Adrenal gland (tissue), 12 donors: ENCODE measurements around the gene GGNBP2. TPM values are rescaled to one million over a fixed set of nuclear protein-coding genes. Genes with fewer than 3 reads are reported as not detected.
A peak's percentile ranks its signal among the peaks of the same experiment; 100 is the strongest.

ENCODE experiments used
- DNase-seq, 7 donors: peaks; one replicate each; pipeline ENCODE4 v3.0.0-alpha.2; 2019 to 2020
- H3K27ac ChIP-seq, 5 donors: fragments of 200-600 bp; sonication (generic) in 4 of 5; 1 replicate in 3 of 5; 2 replicates in 2 of 5; pipeline versions ENCODE4 v1.5.1 to v1.8.0; 2016 to 2020; ENCODE audit warnings: mild to moderate bottlenecking in 1 of 5
- H3K27me3 ChIP-seq: fragments of 200-600 bp; 2 replicates; pipeline ENCODE4 v1.8.0; 2021
- H3K36me3 ChIP-seq, 2 donors: fragments of 200-600 bp; replicated peaks in 1 of 2; 1 replicate in 1 of 2; 2 replicates in 1 of 2; pipeline versions ENCODE4 v1.5.1 to v1.8.0; 2018 to 2022
- H3K4me1 ChIP-seq, 2 donors: fragments of 200-600 bp; replicated peaks in 1 of 2; 1 replicate in 1 of 2; 2 replicates in 1 of 2; pipeline versions ENCODE4 v1.5.1 to v1.8.0; 2018 to 2021
- H3K4me3 ChIP-seq, 4 donors: fragments of 200-600 bp; sonication (generic) in 3 of 4; one replicate each; pipeline ENCODE4 v1.5.1; 2016 to 2018
- H3K9me3 ChIP-seq, 3 donors: fragments of 200-600 bp; sonication (generic) in 1 of 3; replicated peaks in 1 of 3; 1 replicate in 2 of 3; 2 replicates in 1 of 3; pipeline versions ENCODE4 v1.5.1 to v1.8.0; 2016 to 2021
- POLR2A ChIP-seq, 2 donors: fragments of 450-650 bp; IDR thresholded peaks; one replicate each; pipeline ENCODE4 v1.6.1; 2017; ENCODE audit warnings: antibody characterized with exemption in 2 of 2, mild to moderate bottlenecking in 2 of 2, moderate library complexity in 1 of 2
- WGBS, 4 donors: extraction: QIAGEN DNeasy Blood & Tissue Kit in 2 of 4; methylation state at CpG; one replicate each; pipeline versions ENCODE4 v1.1.5 to v1.1.7; 2013 to 2017; 5-methylcytosine and 5-hydroxymethylcytosine counted together
- intact Hi-C, 2 donors: fragments of 100-400 bp; cut with DNase I; formaldehyde crosslinking; loops; one replicate each; pipeline versions ENCODE4 v1.14.1 to v1.15.0; 2022 to 2023
- polyA plus RNA-seq, 3 donors: library from polyadenylated mRNA; stranded (reverse); fragments of 200-250 nt in 2 of 3; fragments of 350-450 nt in 1 of 3; fragmentation: Illumina TruSeq in 1 of 3; extraction: RNeasy Lipid Tissue Mini Kit (QIAGEN cat#74804) in 1 of 3; gene quantifications; one replicate each; pipeline ENCODE4 v1.2.3, GENCODE V29; 2013 to 2014
- total RNA-seq, 9 donors: library from RNA; depleted of rRNA in 4 of 9; stranded (reverse); fragments of >200 nt in 4 of 9; fragments of 120-200 nt in 1 of 9; fragmentation: NEBNext Ultra II Directional in 1 of 9; extraction: Animal tissue kit (Norgen Biotek cat#: 25700) in 1 of 9; gene quantifications; one replicate each; pipeline versions ENCODE4 v1.1.0 to v1.2.4, GENCODE V29; 2013 to 2023
- TF ChIP-seq, protein P1 (sequence below), 6 experiments: fragments of 450-650 bp in 4 of 6; fragments of 200-600 bp in 2 of 6; sonication (generic) in 1 of 6; IDR thresholded peaks; 1 replicate in 5 of 6; 2 replicates in 1 of 6; pipeline versions ENCODE4 v1.5.1 to v1.8.0; 2016 to 2021; ENCODE audit warnings: antibody characterized with exemption in 6 of 6, mild to moderate bottlenecking in 2 of 6, moderate library complexity in 1 of 6
- donor health status: healthy with polysubstance abuse.
- donor health status: Bipolar disorder and iron deficiency.
- donor health status: DM: yes; HTN: yes; CAD: no.
- donor health status: DM: no; HTN: no; CAD: no.
- donor health status: DM: no; HTN: no; CAD: no.
- donor health status: DM: yes; HTN: yes; CAD: no.

GGNBP2 gene
- total and polyA plus RNA-seq, 12 donors, result 30.4 to 87.3 (median 60.4) TPM

GRCh38 chr17:36545465-36546417 is 1.0 kb downstream of the GGNBP2 start:
- H3K27ac ChIP-seq, result peak overlapping the region; percentile 75 to 99 (median 99)
- 0 to 1% (median 0%) methylated on average over 9 to 60 of the region's 60 CpGs for WGBS, 4 donors
- peak overlapping the region; percentile 14 to 93 (median 56) for H3K4me3 ChIP-seq
- intact Hi-C loops, result no loop called here
- H3K36me3 ChIP-seq, result no peaks in the 10 kb centered on the region
- H3K4me1 ChIP-seq, result peaks cover 38 to 46% of the 10 kb centered on the region in 2 donors
- TF ChIP-seq POLR2A (IDR thresholded peaks at IDR 0.05), result peak; percentile 94 to 98
- TF ChIP-seq, protein P1, sequence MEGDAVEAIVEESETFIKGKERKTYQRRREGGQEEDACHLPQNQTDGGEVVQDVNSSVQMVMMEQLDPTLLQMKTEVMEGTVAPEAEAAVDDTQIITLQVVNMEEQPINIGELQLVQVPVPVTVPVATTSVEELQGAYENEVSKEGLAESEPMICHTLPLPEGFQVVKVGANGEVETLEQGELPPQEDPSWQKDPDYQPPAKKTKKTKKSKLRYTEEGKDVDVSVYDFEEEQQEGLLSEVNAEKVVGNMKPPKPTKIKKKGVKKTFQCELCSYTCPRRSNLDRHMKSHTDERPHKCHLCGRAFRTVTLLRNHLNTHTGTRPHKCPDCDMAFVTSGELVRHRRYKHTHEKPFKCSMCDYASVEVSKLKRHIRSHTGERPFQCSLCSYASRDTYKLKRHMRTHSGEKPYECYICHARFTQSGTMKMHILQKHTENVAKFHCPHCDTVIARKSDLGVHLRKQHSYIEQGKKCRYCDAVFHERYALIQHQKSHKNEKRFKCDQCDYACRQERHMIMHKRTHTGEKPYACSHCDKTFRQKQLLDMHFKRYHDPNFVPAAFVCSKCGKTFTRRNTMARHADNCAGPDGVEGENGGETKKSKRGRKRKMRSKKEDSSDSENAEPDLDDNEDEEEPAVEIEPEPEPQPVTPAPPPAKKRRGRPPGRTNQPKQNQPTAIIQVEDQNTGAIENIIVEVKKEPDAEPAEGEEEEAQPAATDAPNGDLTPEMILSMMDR (IDR thresholded peaks at IDR 0.05), result peak in 1 of 6 experiments; percentile 34
- no peaks in the 10 kb centered on the region for H3K9me3 ChIP-seq
- no peaks in the 10 kb centered on the region for H3K27me3 ChIP-seq
- peak; percentile 97 to 98 (median 97) for DNase-seq

DNA sequence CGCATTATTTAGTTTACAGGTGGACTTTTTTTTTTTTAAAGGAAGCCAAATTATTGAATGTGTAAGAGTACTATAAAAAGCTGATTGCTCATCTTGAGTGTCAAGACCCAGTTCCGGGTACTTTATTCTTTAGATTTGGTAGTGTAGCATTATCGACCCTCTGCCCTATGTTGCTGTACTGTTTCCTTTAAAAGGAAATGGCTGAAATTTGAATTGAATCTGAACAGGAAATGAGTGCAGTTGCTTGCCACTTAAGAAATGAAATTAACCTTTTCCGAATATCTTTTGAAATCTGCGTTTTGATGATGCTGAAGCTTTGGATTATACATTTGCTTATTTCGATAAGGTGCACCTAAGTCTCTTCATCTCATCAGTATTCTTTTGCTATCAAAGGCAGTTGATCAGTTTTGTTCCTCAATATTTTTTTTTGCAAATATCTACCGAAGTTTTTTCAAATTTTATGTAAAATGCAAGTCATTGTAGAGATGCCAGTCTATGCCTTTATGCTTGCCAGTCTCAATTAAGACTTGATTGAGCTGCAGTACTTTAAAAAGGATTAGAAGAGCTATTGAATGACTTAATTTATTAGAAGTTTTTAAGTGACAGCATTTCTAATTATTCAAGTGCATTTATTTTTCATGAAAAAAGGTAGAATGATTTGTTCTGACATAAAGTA is 1.8 kb downstream of the GGNBP2 start:
- Histone ChIP-seq H3K9me3 (no peaks in the 10 kb centered on the region), H3K27ac (peak overlapping the region; percentile 75 to 99 (median 99)), H3K4me1 (peaks cover 38 to 51% of the 10 kb centered on the region in 2 donors), H3K36me3 (no peaks in the 10 kb centered on the region), H3K27me3 (no peaks in the 10 kb centered on the region), H3K4me3 (peak overlapping the region in 3 of 4 donors; percentile 20 to 93 (median 92))
- WGBS, 4 donors, result 4 to 6% (median 5%) methylated on average over 7 of the region's 7 CpGs
- intact Hi-C loops, result no loop called here
- TF ChIP-seq, protein P1 (IDR thresholded peaks at IDR 0.05), result no peak
- no peak for TF ChIP-seq POLR2A (IDR thresholded peaks at IDR 0.05)
- no peak for DNase-seq

GRCh38 chr17:36547776-36548175 is 3.1 kb downstream of the GGNBP2 start:
- Histone ChIP-seq H3K9me3 (no peaks in the 10 kb centered on the region), H3K4me1 (peaks cover 40 to 58% of the 10 kb centered on the region in 2 donors), H3K27me3 (no peaks in the 10 kb centered on the region), H3K36me3 (no peaks in the 10 kb centered on the region), H3K4me3 (no peak overlapping the region), H3K27ac (peak overlapping the region in 3 of 5 donors; percentile 31 to 99 (median 50))
- TF ChIP-seq, protein P1 (IDR thresholded peaks at IDR 0.05), result no peak
- no peak for TF ChIP-seq POLR2A (IDR thresholded peaks at IDR 0.05)
- intact Hi-C loops, result no loop called here
- DNase-seq, result no peak
